ENCODE data around the gene ATRX.
"Not testable (repeated sequence)": the region's sequence is repeated elsewhere in the genome, so short reads cannot be mapped to it uniquely, and the experiment has no call there.

DNA sequence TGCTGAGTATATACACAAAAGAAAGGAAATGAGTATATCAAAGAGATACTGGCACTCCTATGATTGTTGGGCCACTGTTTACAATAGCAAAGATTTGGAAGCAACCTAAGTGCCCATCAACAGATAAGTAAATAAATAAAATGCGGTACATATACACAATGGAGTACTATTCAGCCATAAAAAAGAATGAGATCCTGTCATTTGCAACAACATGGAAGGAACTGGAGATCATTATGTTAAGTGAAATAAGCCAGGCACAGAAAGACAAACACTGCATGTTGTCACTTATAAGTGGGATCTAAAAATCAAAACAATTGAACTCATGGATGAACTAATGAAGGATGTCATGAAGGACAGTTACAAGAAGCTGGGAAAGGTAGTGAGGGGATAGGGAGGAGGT, 100.3 kb downstream of the ATRX start:
- TF ChIP-seq CTCF (conservative IDR thresholded peaks at IDR 0.05); EZH2 (IDR thresholded peaks at IDR 0.05; ENCODE audit: low read depth): not testable (repeated sequence)
